Hepatocyte (in vitro differentiated cells): ENCODE results near the gene NDUFB4.

Experiments
- EZH2 ChIP-seq: fragments of 200-600 bp; sonication (generic); IDR thresholded peaks from 2 replicates; pipeline ENCODE4 v1.6.1; 2016; ENCODE audit warnings: antibody characterized with exemption, mild to moderate bottlenecking, borderline replicate concordance
- EZH2phosphoT487 ChIP-seq: fragments of 200-600 bp; sonication (generic); IDR thresholded peaks from one replicate; pipeline ENCODE4 v1.6.1; 2018; ENCODE audit warnings: antibody characterized with exemption, mild to moderate bottlenecking, low read depth, moderate library complexity; ENCODE audit not compliant: unreplicated experiment, severe bottlenecking
- TF ChIP-seq, protein P1 (sequence below): fragments of 200-600 bp; sonication (generic); IDR thresholded peaks from 2 replicates; pipeline ENCODE4 v1.5.1; 2016; ENCODE audit warnings: antibody characterized with exemption, mild to moderate bottlenecking; ENCODE audit not compliant: poor library complexity

DNA sequence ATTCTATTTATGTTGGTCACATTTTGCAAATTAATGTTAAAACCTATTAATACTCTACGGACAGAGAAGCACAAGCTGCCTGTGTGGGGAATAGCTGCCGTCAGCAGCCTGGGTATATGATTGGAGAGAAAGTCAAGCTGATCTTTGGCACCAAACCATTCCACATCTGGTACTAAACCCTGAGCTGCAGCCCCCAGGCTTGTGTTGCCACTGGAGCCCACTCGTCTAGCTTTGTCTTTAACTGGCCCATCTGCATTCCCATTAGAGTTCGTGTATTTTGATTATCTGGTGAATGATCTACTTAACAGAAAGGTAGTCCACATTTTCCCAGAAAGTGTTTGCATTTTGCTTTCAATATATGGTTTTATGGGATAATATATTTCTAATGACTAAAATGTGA is 5.4 kb downstream of the NDUFB4 start:
- TF ChIP-seq EZH2, result no peak
- TF ChIP-seq, protein P1, sequence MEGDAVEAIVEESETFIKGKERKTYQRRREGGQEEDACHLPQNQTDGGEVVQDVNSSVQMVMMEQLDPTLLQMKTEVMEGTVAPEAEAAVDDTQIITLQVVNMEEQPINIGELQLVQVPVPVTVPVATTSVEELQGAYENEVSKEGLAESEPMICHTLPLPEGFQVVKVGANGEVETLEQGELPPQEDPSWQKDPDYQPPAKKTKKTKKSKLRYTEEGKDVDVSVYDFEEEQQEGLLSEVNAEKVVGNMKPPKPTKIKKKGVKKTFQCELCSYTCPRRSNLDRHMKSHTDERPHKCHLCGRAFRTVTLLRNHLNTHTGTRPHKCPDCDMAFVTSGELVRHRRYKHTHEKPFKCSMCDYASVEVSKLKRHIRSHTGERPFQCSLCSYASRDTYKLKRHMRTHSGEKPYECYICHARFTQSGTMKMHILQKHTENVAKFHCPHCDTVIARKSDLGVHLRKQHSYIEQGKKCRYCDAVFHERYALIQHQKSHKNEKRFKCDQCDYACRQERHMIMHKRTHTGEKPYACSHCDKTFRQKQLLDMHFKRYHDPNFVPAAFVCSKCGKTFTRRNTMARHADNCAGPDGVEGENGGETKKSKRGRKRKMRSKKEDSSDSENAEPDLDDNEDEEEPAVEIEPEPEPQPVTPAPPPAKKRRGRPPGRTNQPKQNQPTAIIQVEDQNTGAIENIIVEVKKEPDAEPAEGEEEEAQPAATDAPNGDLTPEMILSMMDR, result no peak
- no peak for TF ChIP-seq EZH2phosphoT487
